Inflammatory macrophage treated with lipopolysaccharide for 4 hours (primary cell): ENCODE results near the gene TFAP2A.

Source experiments
- DNase-seq: peaks from one replicate; pipeline ENCODE4 v3.0.0-alpha.2; 2020

The TFAP2A gene

DNA sequence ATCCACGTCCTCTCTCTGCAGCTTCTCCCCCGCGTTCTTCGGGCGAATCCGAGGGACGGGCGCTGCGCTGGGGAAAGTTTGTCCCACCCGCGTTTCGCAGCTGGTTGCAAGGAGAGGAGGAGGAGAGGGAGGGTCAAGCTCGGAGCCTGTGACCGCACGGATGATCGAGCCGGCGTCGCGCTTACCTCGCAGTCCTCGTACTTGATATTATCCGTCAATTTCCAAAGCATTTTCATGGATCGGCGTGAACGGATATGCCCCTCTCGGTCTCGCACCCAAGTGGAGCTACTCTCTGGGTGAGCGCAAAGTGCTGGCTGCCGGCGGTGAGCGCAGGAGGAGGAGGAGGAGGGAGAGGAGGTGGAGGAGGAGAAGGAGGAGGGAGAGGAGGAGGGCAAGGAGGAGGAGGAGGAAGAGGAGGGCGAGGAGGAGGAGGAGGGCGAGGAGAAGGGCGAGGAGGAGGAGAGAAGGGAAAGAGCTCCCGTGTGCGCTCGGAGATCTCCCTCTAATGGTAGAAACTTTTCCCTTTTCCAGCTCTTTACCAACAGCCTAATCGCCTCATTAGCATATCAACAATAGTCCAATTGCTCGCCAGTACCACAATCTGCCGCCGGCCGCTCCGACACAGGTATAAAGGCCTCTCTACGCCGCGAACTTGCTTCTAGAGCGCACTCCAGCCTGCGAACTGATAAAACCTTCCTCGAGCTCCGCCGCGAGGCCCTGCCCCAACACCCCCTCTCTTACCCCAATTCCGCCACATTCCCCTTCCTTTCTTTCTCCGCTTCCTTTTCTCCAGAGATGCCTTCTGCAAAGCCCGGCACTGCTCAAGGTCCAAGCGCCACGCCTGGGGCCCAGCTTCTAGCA is at the start of gene TFAP2A:
Gene TFAP2A (minus strand): TSS at position 319 of the 861 bp plus-strand sequence. CDS start 83 bp downstream, at position 236.
- DNase-seq: no peak

DNA sequence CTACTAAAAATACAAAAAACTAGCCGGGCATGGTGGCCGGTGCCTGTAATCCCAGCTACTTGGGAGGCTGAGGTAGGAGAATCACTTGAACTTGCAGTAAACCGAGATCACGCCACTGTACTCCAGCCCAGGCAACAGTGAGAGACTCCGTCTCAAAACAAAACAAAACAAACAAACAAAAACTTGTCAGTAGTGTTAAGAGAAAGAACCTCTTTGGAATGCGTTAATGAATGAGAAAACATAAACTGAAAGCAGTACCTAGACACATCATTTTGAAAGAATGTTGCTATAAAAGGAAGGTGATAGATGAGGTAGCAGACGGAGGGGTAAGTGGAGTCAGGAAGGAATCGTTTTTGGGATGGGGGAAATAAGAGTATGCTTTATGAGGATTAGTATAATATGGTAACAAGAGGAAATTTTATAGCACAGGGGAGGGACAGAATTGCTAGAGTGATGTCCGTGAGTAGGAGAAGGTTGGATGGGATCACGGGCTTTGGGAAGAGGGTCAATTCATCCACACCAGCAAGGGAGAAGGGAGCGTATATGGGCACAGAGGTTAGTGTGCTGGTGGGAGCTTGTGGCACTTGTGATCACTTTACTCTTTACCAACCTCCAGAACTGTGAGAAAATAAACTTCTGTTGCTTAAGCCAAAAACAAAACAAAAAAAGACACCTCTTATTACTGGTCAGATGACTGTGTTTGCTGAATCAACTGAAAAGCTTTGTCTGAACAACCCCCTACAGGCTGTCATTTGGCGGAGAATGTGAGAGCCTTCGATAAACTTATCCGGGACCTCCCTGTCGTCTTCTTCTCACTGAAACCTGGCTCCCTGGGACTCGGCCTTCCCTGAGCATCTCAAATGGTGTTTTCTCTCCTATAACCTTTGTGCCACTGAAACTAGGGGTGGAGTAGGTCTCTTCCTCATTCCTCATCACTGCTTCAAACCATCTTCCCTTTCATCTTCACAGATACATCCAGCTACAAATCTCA is 48.9 kb upstream of the TFAP2A start:
- DNase-seq: no peak

DNA sequence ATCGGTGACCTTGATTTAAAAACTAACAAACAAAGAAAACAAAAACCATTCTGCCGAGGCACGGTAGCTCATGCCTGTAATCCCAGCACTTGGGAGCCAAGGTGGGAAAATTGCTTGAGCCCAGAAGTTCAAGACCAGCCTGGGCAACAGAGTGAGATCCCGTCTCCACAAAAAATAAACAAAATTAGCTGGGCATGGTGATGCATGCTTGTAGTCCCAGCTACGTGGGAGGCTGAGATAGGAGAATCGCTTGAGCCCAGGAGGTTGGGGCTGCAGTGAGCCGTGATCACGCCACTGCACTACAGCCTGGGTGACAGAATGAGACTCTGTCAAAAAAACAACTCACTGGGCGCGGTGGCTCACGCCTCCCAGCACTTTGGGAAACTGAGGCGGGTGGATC is 48.2 kb upstream of the TFAP2A start:
- DNase-seq: no peak

DNA sequence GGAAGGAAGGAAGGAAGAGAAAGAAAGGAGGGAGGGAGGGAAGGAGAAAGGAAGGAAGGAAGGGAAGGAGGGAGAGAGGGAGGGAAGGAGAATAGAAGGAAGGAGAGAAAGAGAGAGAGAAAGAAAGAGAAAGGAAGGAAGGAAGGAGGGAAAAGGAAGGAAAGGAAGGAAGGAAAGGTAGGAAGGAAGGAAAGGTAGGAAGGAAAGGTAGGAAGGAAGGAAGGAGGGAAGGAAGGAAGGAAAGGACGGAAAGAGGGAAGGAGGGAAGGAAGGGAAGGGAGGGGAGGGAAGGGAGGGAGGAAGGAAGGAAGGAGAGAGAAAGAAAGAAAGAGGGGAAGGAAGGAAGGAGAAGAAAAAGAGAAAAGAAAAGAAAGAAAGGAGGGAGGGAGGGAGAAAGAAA is 47.0 kb upstream of the TFAP2A start:
- DNase-seq: no peak

DNA sequence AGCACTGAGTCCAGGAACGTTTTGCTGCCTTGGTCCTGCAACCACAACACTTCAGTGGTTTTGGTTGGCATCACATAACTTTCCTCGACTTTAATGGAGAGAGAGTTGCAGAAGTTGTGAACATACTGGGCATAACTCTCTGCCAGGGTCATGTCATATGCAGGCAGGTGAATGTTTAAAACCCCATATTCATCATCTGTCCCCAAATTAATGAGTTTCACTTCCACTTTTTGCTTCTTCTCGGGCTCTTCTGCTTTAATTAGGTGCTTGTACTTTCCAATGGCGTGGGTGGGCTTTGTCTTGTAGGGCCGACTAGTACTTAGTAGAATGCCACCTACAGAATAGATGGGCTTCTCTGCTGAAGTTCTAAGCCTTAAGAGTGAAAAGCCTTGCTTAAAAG is 45.2 kb upstream of the TFAP2A start:
- peak; percentile 15 for DNase-seq

DNA sequence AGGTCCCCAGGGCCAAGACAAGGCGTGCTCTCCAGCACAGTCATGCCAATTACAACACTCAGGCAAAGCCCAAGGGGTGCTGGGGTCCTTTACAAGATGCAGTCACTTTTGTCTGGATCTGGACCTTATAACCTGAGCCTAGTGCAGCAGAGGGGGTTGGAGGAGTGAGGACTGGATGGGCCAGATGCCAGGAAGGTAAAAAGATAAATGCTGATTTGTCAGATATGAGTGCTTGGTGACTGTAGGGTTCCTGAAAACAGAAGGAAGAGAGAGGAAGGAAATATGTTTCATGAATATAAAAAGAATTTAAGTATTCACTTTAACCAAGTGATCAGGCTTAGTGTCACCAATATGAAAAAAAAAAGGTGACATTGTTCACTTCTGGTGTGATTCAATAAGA is 43.4 kb upstream of the TFAP2A start:
- DNase-seq: no peak

DNA sequence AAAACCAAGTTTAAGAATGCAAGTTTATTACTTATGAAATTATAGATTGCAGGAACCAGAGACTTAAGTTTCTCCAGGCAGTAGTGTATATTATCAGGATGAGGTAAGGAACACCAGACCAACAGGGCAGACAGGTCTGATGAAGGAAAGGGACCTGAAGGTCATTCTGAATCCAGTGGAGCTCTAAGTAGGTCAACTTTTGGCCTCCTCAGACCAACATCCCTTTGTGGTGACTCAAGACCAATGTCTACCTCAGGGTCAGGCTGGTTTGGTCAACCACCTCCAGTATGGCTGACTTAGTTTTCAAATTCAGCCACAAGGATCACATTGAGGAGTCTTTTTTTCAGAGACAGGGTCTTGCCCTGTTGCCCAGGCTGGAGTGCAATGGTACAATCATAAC is 38.7 kb upstream of the TFAP2A start:
- DNase-seq: no peak

DNA sequence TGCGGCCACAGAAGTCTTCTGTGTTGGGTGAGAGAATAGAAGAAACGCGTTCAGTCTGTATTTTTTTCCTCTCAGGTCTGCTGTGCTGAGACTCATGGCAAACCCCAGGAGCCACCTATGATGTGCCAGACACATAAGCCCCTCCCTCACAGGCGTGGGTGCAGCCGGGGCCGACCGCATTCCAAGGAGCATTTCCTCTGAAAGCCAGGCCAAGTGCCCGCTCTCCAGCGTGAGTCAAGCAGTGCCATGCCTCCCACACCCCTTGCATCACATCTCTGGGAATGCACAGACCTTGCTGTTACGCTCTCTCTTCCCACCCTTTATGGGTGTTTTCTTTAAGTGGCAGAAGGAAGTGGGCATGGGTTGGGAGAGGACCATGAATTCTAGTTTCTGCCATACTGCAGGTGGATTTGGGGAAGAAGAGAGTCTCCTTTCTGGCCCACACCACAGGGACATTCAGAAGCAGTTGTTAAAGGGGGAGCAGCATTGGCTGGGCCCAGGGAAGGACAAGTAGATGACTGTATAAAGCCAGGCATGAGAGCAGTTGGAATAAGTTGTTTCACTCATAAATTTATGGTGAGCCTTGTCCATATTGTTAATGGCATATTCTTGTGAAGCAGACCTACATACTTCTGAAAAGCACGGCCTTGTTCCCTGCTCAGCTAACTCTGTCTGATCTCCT is 37.1 kb upstream of the TFAP2A start:
- DNase-seq: peak; percentile 30

DNA sequence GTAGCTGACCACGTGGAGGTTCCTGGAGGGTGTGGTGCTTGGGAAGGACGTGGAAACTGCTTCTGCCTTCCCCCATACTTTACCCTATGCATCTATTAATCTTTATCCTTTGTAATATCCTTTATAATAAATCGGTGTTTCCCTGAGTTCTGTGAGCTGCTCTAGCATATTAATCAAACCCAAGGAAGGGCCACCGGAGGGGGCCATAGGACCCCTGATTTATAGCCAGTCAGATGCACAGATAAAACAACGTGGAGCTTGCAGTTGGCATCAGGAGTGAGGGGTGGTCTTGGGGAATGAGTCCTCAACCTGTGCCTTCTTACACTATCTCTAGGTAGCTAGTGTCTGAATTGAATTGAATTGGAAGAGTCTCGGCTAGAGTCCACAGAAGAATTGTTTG is 36.5 kb upstream of the TFAP2A start:
- DNase-seq: no peak

DNA sequence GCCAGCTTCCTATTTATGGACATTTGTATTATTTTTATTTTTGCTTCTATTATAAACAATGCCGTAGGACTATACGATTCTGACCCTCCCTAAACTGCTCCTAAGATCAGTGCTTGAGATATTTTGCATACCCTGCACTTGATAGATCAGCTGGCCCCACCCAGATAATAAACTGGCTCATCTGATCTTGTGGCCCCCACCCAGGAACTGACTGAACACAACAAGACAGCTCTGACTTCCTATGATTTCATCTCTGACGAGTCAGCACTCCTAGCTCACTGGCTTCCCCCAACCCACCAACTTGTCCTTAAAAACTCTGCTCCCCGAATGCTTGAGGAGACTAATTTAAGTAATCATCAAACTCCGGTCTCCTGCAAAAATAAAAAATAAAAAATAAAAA is 34.9 kb upstream of the TFAP2A start:
- no peak for DNase-seq

DNA sequence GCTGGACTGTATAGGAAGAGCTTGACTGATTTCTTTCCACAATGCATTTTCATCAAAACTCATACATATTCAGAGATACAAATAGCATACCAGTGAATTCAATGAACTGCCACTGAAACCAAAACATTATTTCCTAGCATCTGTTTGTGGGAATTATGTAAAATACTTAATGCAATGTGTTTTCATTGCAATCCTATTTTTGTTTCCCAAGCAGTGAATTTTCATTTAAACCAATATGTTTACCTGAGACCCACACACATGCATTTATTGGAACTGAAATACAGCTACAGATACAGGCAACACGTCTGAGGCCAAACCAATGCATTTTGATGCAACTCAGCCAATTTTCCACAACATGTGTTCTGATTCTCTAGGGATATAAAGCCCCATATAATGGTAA is 33.2 kb upstream of the TFAP2A start:
- DNase-seq: no peak

DNA sequence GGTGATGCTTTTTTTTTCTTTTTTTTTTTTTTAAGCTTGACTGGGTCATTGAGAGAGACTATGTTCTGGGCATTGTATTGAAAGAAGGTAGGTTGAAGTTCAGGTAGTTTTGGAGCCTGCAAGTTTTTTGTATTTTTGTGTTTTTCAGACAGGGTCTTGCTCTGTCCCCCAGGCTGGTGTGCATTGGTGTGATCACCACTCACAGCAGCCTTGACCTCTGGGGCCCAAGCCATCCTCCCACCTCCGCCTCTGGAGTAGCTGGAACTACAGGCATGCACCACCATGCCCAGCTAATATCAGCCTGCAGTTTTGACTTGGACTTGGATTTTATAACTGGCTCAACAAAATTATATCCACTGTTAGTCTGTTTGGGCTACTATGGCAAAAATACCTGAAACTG is 31.7 kb upstream of the TFAP2A start:
- no peak for DNase-seq

DNA sequence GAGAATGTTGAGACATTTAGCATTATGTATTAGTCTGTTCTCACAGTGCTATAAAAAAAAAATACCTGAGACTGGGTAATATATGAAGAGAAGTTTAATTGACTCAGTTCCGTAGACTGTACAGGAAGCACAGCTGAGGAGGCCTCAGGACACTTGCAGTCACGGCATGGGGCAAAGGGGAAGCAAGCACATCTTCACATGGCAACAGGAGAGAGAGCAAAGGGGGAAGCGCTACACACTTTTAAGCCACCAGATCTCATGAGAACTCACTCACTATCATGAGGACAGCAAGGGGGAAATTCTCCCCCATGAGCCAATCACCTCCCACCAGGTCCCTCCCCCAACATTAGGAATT is 26.8 kb upstream of the TFAP2A start:
- DNase-seq: no peak

DNA sequence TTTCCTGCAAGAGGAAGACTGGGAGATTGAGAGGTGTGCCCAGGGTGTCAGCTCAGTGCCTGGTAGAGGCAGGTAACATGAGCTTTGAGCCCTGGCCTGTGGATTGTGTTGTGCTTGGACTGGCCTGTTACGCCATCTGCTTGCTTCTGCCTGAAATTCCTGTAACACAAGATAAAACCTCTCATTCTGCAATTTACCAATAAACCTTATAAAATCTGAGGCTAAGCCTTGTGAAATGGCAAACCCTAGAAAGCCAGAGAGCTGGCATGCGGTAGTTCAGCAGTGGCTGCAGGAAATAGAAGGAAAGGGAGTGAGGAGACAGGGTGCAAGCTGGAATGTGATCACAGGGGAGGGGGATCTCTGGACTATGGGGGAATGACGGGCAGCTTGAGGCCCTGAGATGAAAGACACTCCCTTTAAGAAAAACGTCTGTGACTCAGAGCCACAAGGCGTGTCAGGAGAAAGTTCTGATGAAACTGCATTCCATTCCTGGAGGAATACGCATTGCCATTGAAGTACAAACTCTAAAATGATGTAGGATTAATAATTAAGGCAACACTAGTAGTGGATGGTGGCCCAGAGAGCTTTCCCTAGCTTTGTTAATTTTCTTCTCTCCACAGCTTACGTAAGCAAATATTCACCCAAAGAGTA is 26.3 kb upstream of the TFAP2A start:
- no peak for DNase-seq

DNA sequence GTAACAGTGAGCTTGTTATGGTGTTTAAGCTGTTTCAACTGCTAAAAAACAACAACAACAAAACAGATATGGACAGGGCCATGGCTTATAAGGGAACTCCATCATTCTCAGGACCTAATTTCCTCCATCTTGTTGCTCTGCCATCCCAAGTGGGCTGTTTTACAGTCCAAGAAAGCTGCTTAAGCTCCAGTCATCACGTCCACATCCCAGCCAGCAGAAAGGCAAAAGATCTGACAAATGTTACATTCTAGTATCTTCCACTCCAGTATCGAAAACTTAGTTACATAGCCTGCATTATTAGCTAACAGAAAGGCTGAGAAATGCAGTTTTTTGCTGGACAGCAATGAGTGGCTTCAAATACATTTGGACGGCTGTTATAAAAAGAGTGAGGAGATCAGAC is 23.0 kb upstream of the TFAP2A start:
- DNase-seq: no peak

DNA sequence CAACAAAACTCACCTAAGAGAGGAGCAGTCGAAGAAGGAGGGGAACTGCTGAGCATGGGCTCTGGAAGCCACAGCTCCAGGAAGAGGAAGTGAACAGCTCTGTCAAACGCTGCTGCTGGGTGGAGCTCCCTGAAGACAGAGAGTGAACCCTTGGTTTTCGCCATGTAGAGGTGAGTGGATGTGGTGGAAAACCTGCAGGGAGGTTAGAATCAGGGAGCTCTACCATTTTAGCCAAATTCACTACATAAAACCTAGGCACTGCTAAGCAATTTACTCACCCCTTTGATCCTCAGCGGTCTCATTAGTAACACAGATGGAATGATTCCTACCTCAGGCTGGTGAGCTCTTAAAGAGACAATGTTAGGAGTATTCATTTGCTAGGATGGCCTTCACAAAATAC is 19.4 kb upstream of the TFAP2A start:
- no peak for DNase-seq

DNA sequence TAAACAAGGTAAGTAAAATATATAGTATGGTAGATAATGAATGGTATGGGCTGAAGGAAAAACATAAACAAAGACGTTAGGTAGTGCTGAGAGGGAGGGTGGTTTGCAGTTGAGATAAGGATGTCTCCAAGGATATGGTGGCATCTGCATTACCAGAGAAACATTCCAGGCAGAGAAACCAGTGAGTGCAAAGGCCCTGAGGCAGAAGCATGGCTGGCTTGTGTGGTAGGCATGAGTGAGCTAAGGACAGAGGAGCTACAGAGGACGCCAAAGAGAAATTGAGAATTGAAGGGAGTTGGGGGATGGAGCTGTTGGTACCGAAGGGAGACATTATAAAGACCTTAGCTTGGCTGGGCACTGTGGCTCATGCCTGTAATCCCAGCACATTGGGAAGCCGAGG is 18.4 kb upstream of the TFAP2A start:
- DNase-seq: no peak

DNA sequence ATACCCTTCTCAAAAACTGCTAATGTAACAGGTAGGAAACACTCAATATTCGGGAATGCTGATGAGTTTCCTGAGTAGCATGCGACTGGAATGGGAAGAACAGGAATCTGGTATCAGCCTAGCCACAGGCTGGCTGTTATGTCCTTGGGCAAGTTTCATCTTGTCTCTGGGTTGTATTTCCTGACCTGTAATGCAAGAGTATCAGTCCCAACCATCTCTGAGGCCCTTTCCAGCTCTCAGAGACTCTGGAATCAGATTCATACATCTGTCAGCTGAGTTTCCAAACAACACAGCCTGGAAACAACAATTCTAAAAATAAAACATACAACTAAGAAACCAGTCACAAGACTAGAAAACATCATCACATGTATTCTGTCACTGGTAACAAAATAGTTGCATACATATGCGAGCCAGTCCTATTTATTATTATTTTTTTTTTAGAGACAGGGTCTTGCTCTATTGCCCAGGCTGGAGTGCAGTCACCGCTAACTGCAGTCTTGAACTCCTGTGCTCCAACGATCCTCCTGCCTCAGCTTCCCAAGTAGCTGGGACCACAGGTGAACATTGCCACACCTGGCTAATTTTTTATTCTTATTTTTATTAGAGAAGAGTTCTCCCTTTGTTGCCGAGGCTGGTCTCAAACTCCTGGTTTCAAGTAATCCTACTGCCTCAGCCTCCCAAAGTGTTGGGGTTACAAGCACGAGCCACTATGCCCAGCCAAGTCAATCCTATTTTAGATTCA is 16.7 kb upstream of the TFAP2A start:
- DNase-seq: no peak

DNA sequence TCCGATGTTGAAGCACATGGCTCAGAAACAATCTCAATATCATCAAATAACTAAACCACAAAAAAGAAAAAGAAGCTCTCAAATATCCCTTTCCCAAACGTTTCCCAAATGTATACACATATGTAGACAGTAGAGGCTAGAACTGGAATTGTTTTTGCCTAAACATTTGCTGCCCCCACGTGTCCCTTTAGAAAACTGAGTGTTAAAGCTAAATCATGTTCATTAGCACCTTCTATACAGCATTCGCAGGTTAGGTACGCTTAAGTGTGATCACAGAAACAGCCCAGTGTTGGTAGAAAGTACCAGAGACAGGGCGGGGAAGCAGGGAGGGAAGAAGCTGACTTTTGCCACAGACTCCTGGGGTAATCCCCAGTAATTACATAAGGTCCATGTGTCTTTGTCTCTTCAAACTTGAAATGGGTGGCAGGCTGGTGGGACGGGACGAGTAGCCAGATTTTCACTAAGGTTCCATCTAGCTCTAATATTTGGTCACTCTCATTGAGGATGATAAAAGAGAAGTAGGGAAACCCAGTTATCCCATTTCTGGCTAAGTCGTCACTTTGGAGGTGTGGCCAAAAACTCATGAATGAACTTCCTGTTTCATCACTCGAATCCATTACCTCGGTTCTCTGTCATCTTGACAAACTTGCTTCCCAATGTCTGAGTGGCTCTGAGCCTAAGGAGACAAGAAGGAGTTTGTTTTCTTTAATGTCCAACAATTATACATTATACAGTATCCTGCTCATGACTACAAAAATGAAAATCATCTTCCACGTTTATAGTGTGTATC is 15.0 kb upstream of the TFAP2A start:
- peak; percentile 70 for DNase-seq

DNA sequence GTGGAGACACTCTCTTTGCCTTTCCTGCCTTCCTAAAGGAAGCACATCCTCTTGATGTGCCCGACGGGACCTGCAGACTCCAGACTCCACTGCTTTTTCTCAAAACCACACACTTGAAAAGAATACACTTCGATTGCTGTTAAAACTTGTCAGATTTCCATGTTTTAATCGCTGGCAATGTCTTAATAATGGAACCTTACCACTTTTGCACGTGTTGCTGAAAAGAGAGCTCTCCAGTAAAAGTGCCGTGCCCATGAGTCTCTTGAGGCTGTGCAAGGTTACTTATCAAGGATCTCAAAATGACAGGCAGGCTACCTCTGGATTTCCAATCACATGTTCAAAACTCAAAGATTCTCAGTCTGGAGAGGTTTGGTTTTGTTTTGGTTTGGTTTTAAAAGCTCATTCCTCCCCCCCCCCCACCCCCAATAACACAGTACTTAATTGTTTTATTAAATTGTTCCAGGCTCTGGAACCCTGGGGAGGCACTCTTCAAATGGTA is 12.0 kb upstream of the TFAP2A start:
- no peak for DNase-seq
